Activated T-cell treated with anti-CD3 and anti-CD28 coated beads, Interleukin-2, amount 50 U/mL, for 24 hours (primary cell): ENCODE measurements around the gene CLVS2.

Experiments
- DNase-seq: peaks from one replicate; pipeline ENCODE4 v3.0.0-alpha.2; 2020
- H3K27ac Mint-ChIP-seq: 2 replicates; pipeline ENCODE4 v1.8.0; 2020; ENCODE audit warnings: mild to moderate bottlenecking, mixed read lengths
- H3K27me3 Mint-ChIP-seq: 2 replicates; pipeline ENCODE4 v1.8.0; 2020; ENCODE audit warnings: mixed read lengths
- H3K36me3 Mint-ChIP-seq: 2 replicates; pipeline ENCODE4 v1.8.0; 2020; ENCODE audit warnings: low read depth, mixed read lengths
- H3K4me1 Mint-ChIP-seq: 2 replicates; pipeline ENCODE4 v1.8.0; 2020; ENCODE audit warnings: low read depth, mixed read lengths
- H3K4me3 Mint-ChIP-seq: 2 replicates; pipeline ENCODE4 v1.8.0; 2020; ENCODE audit warnings: mild to moderate bottlenecking, moderate library complexity, mixed read lengths
- H3K9me3 Mint-ChIP-seq: 2 replicates; pipeline ENCODE4 v1.8.0; 2020; ENCODE audit warnings: mixed read lengths

Gene CLVS2

GRCh38 chr6:123007885-123008284 is 11.8 kb downstream of the CLVS2 start:
- no peaks in the 10 kb centered on the region for H3K4me1 Mint-ChIP-seq

DNA sequence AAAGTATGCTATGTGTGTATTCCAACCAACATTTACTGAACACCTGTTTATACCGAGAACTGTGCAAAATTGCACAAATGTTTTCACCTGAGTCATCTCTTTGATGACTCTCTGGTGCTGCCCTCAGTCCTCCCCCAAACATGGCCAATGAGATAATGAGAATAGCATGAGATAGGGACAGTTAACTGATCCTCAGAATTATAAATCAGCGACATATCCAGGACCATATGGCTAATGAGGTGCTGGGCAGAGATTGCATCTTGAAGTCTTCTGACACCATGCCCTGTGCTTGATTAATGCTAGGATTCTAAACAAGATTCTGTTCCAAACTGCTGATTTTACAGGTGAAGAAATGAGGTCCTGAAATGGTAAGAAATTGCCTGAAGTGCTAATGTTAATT is 13.0 kb downstream of the CLVS2 start:
- no peaks in the 10 kb centered on the region for H3K36me3 Mint-ChIP-seq
- no peaks in the 10 kb centered on the region for H3K27me3 Mint-ChIP-seq
- H3K9me3 Mint-ChIP-seq, result peaks cover 2% of the 10 kb centered on the region
- no peak for DNase-seq
- no peak overlapping the region for H3K27ac Mint-ChIP-seq
- no peaks in the 10 kb centered on the region for H3K4me1 Mint-ChIP-seq
- no peak overlapping the region for H3K4me3 Mint-ChIP-seq

More at GRCh38 chr6:123007885-123008284, 11.8 kb downstream of the CLVS2 start:
- Mint-ChIP-seq H3K4me3 (no peak overlapping the region), H3K9me3 (peaks cover 2% of the 10 kb centered on the region), H3K27ac (no peak overlapping the region), H3K36me3 (no peaks in the 10 kb centered on the region), H3K27me3 (no peaks in the 10 kb centered on the region)
- DNase-seq, result no peak

GRCh38 chr6:123014835-123015234 is 18.8 kb downstream of the CLVS2 start:
- DNase-seq, result no peak
- Mint-ChIP-seq H3K36me3 (no peaks in the 10 kb centered on the region), H3K4me1 (no peaks in the 10 kb centered on the region), H3K4me3 (no peak overlapping the region), H3K27ac (no peak overlapping the region), H3K27me3 (no peaks in the 10 kb centered on the region), H3K9me3 (peaks cover 2% of the 10 kb centered on the region)

- Mint-ChIP-seq H3K4me3 (no peak overlapping the region), H3K27ac (no peak overlapping the region)
Measured at GRCh38 chr6:123016431-123017103, 20.5 kb downstream of the CLVS2 start.

GRCh38 chr6:123017104-123017682 is 21.2 kb downstream of the CLVS2 start:
- Mint-ChIP-seq H3K27me3 (no peaks in the 10 kb centered on the region), H3K4me3 (no peak overlapping the region), H3K4me1 (no peaks in the 10 kb centered on the region), H3K9me3 (no peaks in the 10 kb centered on the region), H3K36me3 (no peaks in the 10 kb centered on the region), H3K27ac (no peak overlapping the region)
- no peak for DNase-seq

More at GRCh38 chr6:123016431-123017103, 20.5 kb downstream of the CLVS2 start:
- Mint-ChIP-seq H3K36me3 (no peaks in the 10 kb centered on the region), H3K27me3 (no peaks in the 10 kb centered on the region), H3K9me3 (no peaks in the 10 kb centered on the region), H3K4me1 (no peaks in the 10 kb centered on the region)
- no peak for DNase-seq

GRCh38 chr6:123022975-123023374 is 26.9 kb downstream of the CLVS2 start:
- no peaks in the 10 kb centered on the region for H3K36me3 Mint-ChIP-seq
- DNase-seq, result no peak
- H3K27ac Mint-ChIP-seq, result no peak overlapping the region
- H3K4me3 Mint-ChIP-seq, result no peak overlapping the region
- no peaks in the 10 kb centered on the region for H3K9me3 Mint-ChIP-seq
- no peaks in the 10 kb centered on the region for H3K4me1 Mint-ChIP-seq
- no peaks in the 10 kb centered on the region for H3K27me3 Mint-ChIP-seq

GRCh38 chr6:123024976-123025375 is 28.9 kb downstream of the CLVS2 start:
- H3K27me3 Mint-ChIP-seq, result no peaks in the 10 kb centered on the region
- H3K4me3 Mint-ChIP-seq, result no peak overlapping the region
- no peaks in the 10 kb centered on the region for H3K4me1 Mint-ChIP-seq
- H3K36me3 Mint-ChIP-seq, result no peaks in the 10 kb centered on the region
- DNase-seq, result no peak
- H3K9me3 Mint-ChIP-seq, result no peaks in the 10 kb centered on the region
- H3K27ac Mint-ChIP-seq, result no peak overlapping the region

DNA sequence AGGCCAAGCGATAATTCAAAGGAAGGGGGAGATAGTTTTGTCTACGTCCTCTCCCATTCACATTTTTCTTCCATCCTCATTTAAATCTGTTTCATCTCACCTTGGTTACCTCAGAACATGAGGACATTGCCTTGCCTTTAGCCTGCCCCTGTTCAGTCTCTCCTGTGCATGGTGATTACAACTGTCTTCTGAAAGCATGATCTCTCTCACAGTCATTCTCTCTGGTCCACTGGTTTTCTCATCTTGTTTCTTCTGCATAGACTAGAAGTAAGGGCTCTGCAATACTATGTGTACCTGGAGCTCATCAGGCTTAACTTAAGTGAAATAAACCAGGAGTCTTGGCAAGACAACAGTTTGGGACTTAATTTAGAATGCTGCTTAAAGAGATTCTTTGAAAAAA is 31.4 kb downstream of the CLVS2 start:
- DNase-seq, result no peak
- no peaks in the 10 kb centered on the region for H3K4me1 Mint-ChIP-seq
- no peaks in the 10 kb centered on the region for H3K36me3 Mint-ChIP-seq
- no peaks in the 10 kb centered on the region for H3K27me3 Mint-ChIP-seq
- no peak overlapping the region for H3K27ac Mint-ChIP-seq
- no peak overlapping the region for H3K4me3 Mint-ChIP-seq
- no peaks in the 10 kb centered on the region for H3K9me3 Mint-ChIP-seq

DNA sequence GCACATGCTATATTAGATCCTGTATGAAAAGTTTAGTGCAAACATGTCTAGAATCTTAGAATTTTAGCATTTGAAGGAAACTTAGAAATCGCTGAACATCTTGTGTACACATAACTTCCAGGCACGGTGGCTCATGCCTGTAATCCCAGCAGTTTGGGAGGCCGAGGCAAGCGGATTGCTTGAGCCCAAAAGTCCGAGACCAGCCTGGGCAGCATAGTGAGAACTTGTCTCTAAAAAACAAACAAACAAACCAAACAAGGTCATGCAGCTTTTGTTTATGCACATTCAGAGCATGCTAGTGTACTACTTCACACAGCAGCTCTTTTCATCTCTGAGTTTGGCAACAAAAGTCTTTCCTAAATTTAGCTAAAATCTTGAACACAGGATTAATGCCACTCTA is 32.2 kb downstream of the CLVS2 start:
- no peak overlapping the region for H3K4me3 Mint-ChIP-seq
- no peaks in the 10 kb centered on the region for H3K36me3 Mint-ChIP-seq
- H3K27ac Mint-ChIP-seq, result no peak overlapping the region
- DNase-seq, result no peak
- H3K27me3 Mint-ChIP-seq, result no peaks in the 10 kb centered on the region
- H3K9me3 Mint-ChIP-seq, result no peaks in the 10 kb centered on the region
- no peaks in the 10 kb centered on the region for H3K4me1 Mint-ChIP-seq

- Mint-ChIP-seq H3K36me3 (no peaks in the 10 kb centered on the region), H3K4me1 (no peaks in the 10 kb centered on the region), H3K4me3 (no peak overlapping the region), H3K9me3 (no peaks in the 10 kb centered on the region), H3K27ac (no peak overlapping the region), H3K27me3 (no peaks in the 10 kb centered on the region)
- DNase-seq, result no peak
Measured at GRCh38 chr6:123030282-123030681, 34.2 kb downstream of the CLVS2 start.

- Mint-ChIP-seq H3K27me3 (no peaks in the 10 kb centered on the region), H3K27ac (no peak overlapping the region), H3K4me3 (no peak overlapping the region), H3K36me3 (no peaks in the 10 kb centered on the region), H3K4me1 (no peaks in the 10 kb centered on the region), H3K9me3 (no peaks in the 10 kb centered on the region)
- DNase-seq, result no peak
Measured at GRCh38 chr6:123036648-123037047, 40.6 kb downstream of the CLVS2 start.

GRCh38 chr6:123039431-123039830 is 43.4 kb downstream of the CLVS2 start:
- Mint-ChIP-seq H3K4me3 (no peak overlapping the region), H3K36me3 (no peaks in the 10 kb centered on the region), H3K27ac (no peak overlapping the region), H3K9me3 (no peaks in the 10 kb centered on the region), H3K27me3 (no peaks in the 10 kb centered on the region), H3K4me1 (no peaks in the 10 kb centered on the region)
- DNase-seq, result no peak

DNA sequence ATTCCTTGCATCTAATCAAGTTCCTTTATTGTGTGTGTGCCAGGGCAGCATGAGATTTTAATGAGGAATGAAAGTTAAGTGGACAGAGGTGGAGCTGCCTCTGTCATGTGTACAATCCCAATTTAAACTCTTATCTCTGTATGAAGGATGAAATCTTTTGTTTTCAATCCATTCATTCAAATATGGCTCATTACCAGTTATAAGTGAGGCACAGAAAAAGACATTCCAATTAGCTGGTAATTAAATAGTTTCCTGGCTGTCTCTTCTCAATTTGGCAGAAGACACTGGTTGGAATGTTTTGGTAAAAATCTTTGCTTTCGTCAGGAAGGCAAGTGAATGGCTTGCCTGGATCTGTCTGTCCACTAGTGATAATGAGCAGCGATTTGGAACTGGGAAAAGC is 46.4 kb downstream of the CLVS2 start:
- H3K4me3 Mint-ChIP-seq, result no peak overlapping the region
- H3K4me1 Mint-ChIP-seq, result no peaks in the 10 kb centered on the region
- H3K9me3 Mint-ChIP-seq, result no peaks in the 10 kb centered on the region
- no peak overlapping the region for H3K27ac Mint-ChIP-seq
- no peaks in the 10 kb centered on the region for H3K27me3 Mint-ChIP-seq
- H3K36me3 Mint-ChIP-seq, result no peaks in the 10 kb centered on the region
- DNase-seq, result no peak

GRCh38 chr6:123044341-123044860 is 48.4 kb downstream of the CLVS2 start:
- no peak for DNase-seq
- no peak overlapping the region for H3K27ac Mint-ChIP-seq
- H3K36me3 Mint-ChIP-seq, result no peaks in the 10 kb centered on the region
- no peaks in the 10 kb centered on the region for H3K9me3 Mint-ChIP-seq
- no peak overlapping the region for H3K4me3 Mint-ChIP-seq
- H3K4me1 Mint-ChIP-seq, result no peaks in the 10 kb centered on the region
- H3K27me3 Mint-ChIP-seq, result no peaks in the 10 kb centered on the region

- no peaks in the 10 kb centered on the region for H3K9me3 Mint-ChIP-seq
- no peaks in the 10 kb centered on the region for H3K36me3 Mint-ChIP-seq
- H3K27ac Mint-ChIP-seq, result no peak overlapping the region
- no peak overlapping the region for H3K4me3 Mint-ChIP-seq
- no peak for DNase-seq
- H3K27me3 Mint-ChIP-seq, result no peaks in the 10 kb centered on the region
- no peaks in the 10 kb centered on the region for H3K4me1 Mint-ChIP-seq
Measured at GRCh38 chr6:123053602-123054225, 57.7 kb downstream of the CLVS2 start.
